Neuronal stem cell (in vitro differentiated cells): Measurements from ENCODE around the gene NME2.

Experiments used
- DNase-seq: peaks from one replicate; pipeline ENCODE4 v3.0.0-alpha.2; 2013; ENCODE audit warnings: low spot score
- H2AFZ ChIP-seq: one replicate; pipeline ENCODE4 v1.6.1; 2013; ENCODE audit warnings: mild to moderate bottlenecking, low read length, inconsistent platforms
- H2AK5ac ChIP-seq: 2 replicates; pipeline ENCODE4 v1.6.1; 2013; ENCODE audit warnings: low read depth, mild to moderate bottlenecking, inconsistent platforms, low read length, moderate library complexity, mixed read lengths
- H2BK120ac ChIP-seq: 2 replicates; pipeline ENCODE4 v1.6.1; 2013; ENCODE audit warnings: low read depth, mild to moderate bottlenecking, inconsistent platforms, low read length, moderate library complexity, mixed read lengths
- H2BK12ac ChIP-seq: one replicate; pipeline ENCODE4 v1.6.1; 2013; ENCODE audit warnings: low read length, inconsistent platforms
- H2BK15ac ChIP-seq: 2 replicates; pipeline ENCODE4 v1.6.1; 2013; ENCODE audit warnings: mild to moderate bottlenecking, low read length, inconsistent platforms, mixed read lengths
- H2BK5ac ChIP-seq: one replicate; pipeline ENCODE4 v1.6.1; 2013; ENCODE audit warnings: inconsistent platforms, mild to moderate bottlenecking, low read length, moderate library complexity
- H3K14ac ChIP-seq: one replicate; pipeline ENCODE4 v1.6.1; 2013; ENCODE audit warnings: low read length, inconsistent platforms
- H3K18ac ChIP-seq: 2 replicates; pipeline ENCODE4 v1.6.1; 2013; ENCODE audit warnings: low read length, inconsistent platforms
- H3K23ac ChIP-seq: 2 replicates; pipeline ENCODE4 v1.6.1; 2013; ENCODE audit warnings: low read depth, mild to moderate bottlenecking, mixed read lengths, low read length, inconsistent platforms; ENCODE audit not compliant: poor library complexity
- H3K27ac ChIP-seq: replicated peaks from 3 replicates; pipeline ENCODE4 v1.5.1; 2013; ENCODE audit warnings: low read length, inconsistent platforms
- H3K27me3 ChIP-seq, 3 experiments: 2 replicates each; pipeline ENCODE4 v1.6.1; 2013; ENCODE audit warnings: low read length in 3 of 3, mild to moderate bottlenecking in 2 of 3, inconsistent platforms in 1 of 3, low read depth in 1 of 3, mixed read lengths in 1 of 3, moderate library complexity in 1 of 3; ENCODE audit not compliant: control insufficient read depth in 3 of 3, insufficient read depth in 3 of 3
- H3K36me3 ChIP-seq, 2 donors: replicated peaks in 1 of 2; 2 replicates each; pipeline ENCODE4 v1.6.1; 2013; ENCODE audit warnings: low read length in 2 of 2; ENCODE audit not compliant: control insufficient read depth in 2 of 2, insufficient read depth in 2 of 2
- H3K4ac ChIP-seq: 2 replicates; pipeline ENCODE4 v1.6.1; 2013; ENCODE audit warnings: inconsistent platforms, mild to moderate bottlenecking, low read length, moderate library complexity
- H3K4me1 ChIP-seq, 2 donors: 1 replicate in 1 of 2; 2 replicates in 1 of 2; pipeline ENCODE4 v1.6.1; 2013; ENCODE audit warnings: low read length in 2 of 2, low read depth in 1 of 2; ENCODE audit not compliant: control insufficient read depth in 2 of 2, insufficient read depth in 1 of 2
- H3K4me2 ChIP-seq: one replicate; pipeline ENCODE4 v1.6.1; 2013; ENCODE audit warnings: mild to moderate bottlenecking, low read length, inconsistent platforms; ENCODE audit not compliant: insufficient read depth, poor library complexity, severe bottlenecking
- H3K4me3 ChIP-seq, 2 donors: 2 replicates each; pipeline ENCODE4 v1.5.1; 2013; ENCODE audit warnings: low read length in 2 of 2, mild to moderate bottlenecking in 2 of 2, inconsistent platforms in 1 of 2, moderate library complexity in 1 of 2
- H3K79me1 ChIP-seq: one replicate; pipeline ENCODE4 v1.6.1; 2013; ENCODE audit warnings: low read depth, mild to moderate bottlenecking, inconsistent platforms, low read length, moderate library complexity
- H3K9ac ChIP-seq: one replicate; pipeline ENCODE4 v1.6.1; 2013; ENCODE audit warnings: mild to moderate bottlenecking, low read depth, low read length, inconsistent platforms; ENCODE audit not compliant: poor library complexity
- H3K9me3 ChIP-seq, 2 donors: replicated peaks in 1 of 2; 2 replicates each; pipeline versions ENCODE3 to v1.6.1; 2013; ENCODE audit warnings: low read length in 2 of 2, mild to moderate bottlenecking in 2 of 2, inconsistent platforms in 1 of 2, low read depth in 1 of 2, mixed read lengths in 1 of 2, moderate library complexity in 1 of 2; ENCODE audit not compliant: control insufficient read depth in 2 of 2, insufficient read depth in 1 of 2
- H4K8ac ChIP-seq: one replicate; pipeline ENCODE4 v1.6.1; 2013; ENCODE audit warnings: low read depth, mild to moderate bottlenecking, inconsistent platforms, low read length, moderate library complexity
- H4K91ac ChIP-seq: one replicate; pipeline ENCODE4 v1.6.1; 2013; ENCODE audit warnings: low read length, low read depth, mild to moderate bottlenecking, inconsistent platforms; ENCODE audit not compliant: poor library complexity
- WGBS, 2 donors: extraction: QIAGEN DNeasy Blood & Tissue Kit; methylation state at CpG; one replicate each; pipeline ENCODE4 v1.1.7; 2013; ENCODE audit warnings: missing lambda C conversion rate in 2 of 2, mixed read lengths in 1 of 2; ENCODE audit not compliant: insufficient read length in 2 of 2, insufficient replicate concordance in 1 of 2; ENCODE audit errors: extremely low coverage in 2 of 2; 5-methylcytosine and 5-hydroxymethylcytosine counted together

The NME2 gene

GRCh38 chr17:51200295-51200694, 34.1 kb downstream of the NME2 start:
- no peaks in the 10 kb centered on the region for H3K79me1 ChIP-seq
- no peak overlapping the region for H3K4ac ChIP-seq
- no peak overlapping the region for H3K4me2 ChIP-seq
- H3K36me3 ChIP-seq, result peaks cover 23 to 91% of the 10 kb centered on the region in 2 donors
- H2BK5ac ChIP-seq, result no peak overlapping the region
- WGBS, 2 donors, result no CpG with 5 or more reads among the region's 6 CpGs
- no peak overlapping the region for H4K91ac ChIP-seq
- H2AK5ac ChIP-seq, result no peak overlapping the region
- H4K8ac ChIP-seq, result no peak overlapping the region
- H3K9ac ChIP-seq, result no peak overlapping the region
- no peak for DNase-seq
- H3K4me1 ChIP-seq, result no peaks in the 10 kb centered on the region
- H3K4me3 ChIP-seq, result no peak overlapping the region
- H3K9me3 ChIP-seq, result no peaks in the 10 kb centered on the region
- H2AFZ ChIP-seq, result no peak overlapping the region
- H2BK120ac ChIP-seq, result no peak overlapping the region
- no peak overlapping the region for H2BK12ac ChIP-seq
- H3K18ac ChIP-seq, result no peak overlapping the region
- no peak overlapping the region for H2BK15ac ChIP-seq
- no peaks in the 10 kb centered on the region for H3K27me3 ChIP-seq
- H3K27ac ChIP-seq, result no peak overlapping the region
- no peak overlapping the region for H3K14ac ChIP-seq
- no peak overlapping the region for H3K23ac ChIP-seq

GRCh38 chr17:51200846-51201245, 34.6 kb downstream of the NME2 start:
- Histone ChIP-seq H2AK5ac (no peak overlapping the region), H2BK12ac (no peak overlapping the region), H4K91ac (no peak overlapping the region), H3K4ac (no peak overlapping the region), H3K9ac (no peak overlapping the region), H2AFZ (no peak overlapping the region), H2BK120ac (no peak overlapping the region), H3K4me1 (no peaks in the 10 kb centered on the region), H2BK5ac (no peak overlapping the region), H3K4me3 (no peak overlapping the region), H4K8ac (no peak overlapping the region), H3K23ac (no peak overlapping the region), H3K4me2 (no peak overlapping the region), H3K79me1 (no peaks in the 10 kb centered on the region), H3K18ac (no peak overlapping the region), H3K27me3 (no peaks in the 10 kb centered on the region), H3K27ac (no peak overlapping the region), H3K14ac (no peak overlapping the region), H3K9me3 (no peaks in the 10 kb centered on the region), H2BK15ac (no peak overlapping the region), H3K36me3 (peaks cover 23 to 91% of the 10 kb centered on the region in 2 donors)
- DNase-seq, result no peak
- no CpG with 5 or more reads among the region's 2 CpGs for WGBS, 2 donors

DNA sequence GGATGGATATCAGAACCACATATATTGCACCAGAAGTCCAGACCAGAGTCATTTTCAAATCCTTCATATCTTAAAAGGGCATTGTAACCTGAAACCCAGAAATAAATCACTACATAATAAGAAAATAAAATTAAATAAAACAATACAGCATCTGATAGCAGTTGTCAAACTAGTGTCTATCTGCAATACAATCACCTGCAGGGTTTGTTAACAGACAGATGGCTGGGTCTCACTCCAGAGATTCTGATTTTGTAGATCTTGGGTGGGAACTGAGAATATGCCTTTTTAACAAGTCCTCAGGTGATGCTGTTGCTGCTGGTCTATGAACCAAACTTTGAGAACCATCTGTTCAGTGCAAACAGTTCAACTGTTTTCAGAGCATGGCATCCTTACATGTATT, 37.6 kb downstream of the NME2 start:
- Histone ChIP-seq H3K18ac (no peak overlapping the region), H3K27me3 (no peaks in the 10 kb centered on the region), H3K4me3 (no peak overlapping the region), H3K14ac (no peak overlapping the region), H2BK15ac (no peak overlapping the region), H3K9me3 (no peaks in the 10 kb centered on the region), H3K4me1 (no peaks in the 10 kb centered on the region), H3K79me1 (no peaks in the 10 kb centered on the region), H2AK5ac (no peak overlapping the region), H4K91ac (no peak overlapping the region), H3K27ac (no peak overlapping the region), H3K4ac (no peak overlapping the region), H4K8ac (no peak overlapping the region), H3K23ac (no peak overlapping the region), H2BK120ac (no peak overlapping the region), H2BK5ac (no peak overlapping the region), H3K4me2 (no peak overlapping the region), H2AFZ (no peak overlapping the region), H3K36me3 (peaks cover 20 to 96% of the 10 kb centered on the region in 2 donors), H2BK12ac (no peak overlapping the region), H3K9ac (no peak overlapping the region)
- DNase-seq, result no peak

- Histone ChIP-seq H3K27me3 (no peaks in the 10 kb centered on the region), H3K79me1 (no peaks in the 10 kb centered on the region), H3K4me1 (no peaks in the 10 kb centered on the region), H2BK12ac (no peak overlapping the region), H3K9ac (no peak overlapping the region), H2AFZ (no peak overlapping the region), H3K18ac (no peak overlapping the region), H2BK5ac (no peak overlapping the region), H3K4me3 (no peak overlapping the region), H3K14ac (no peak overlapping the region), H4K91ac (no peak overlapping the region), H4K8ac (no peak overlapping the region), H3K9me3 (no peaks in the 10 kb centered on the region), H3K27ac (no peak overlapping the region), H3K4me2 (no peak overlapping the region), H3K4ac (no peak overlapping the region), H3K36me3 (peaks cover 16 to 98% of the 10 kb centered on the region in 2 donors), H2AK5ac (no peak overlapping the region), H2BK15ac (no peak overlapping the region), H3K23ac (no peak overlapping the region), H2BK120ac (no peak overlapping the region)
- no peak for DNase-seq
- WGBS, 2 donors, result no CpG with 5 or more reads among the region's 1 CpG
Observed at GRCh38 chr17:51214920-51215319, 48.7 kb downstream of the NME2 start.
